Panc1 (cell line): ENCODE data around the gene CD96. TPM values are rescaled to one million over a fixed set of nuclear protein-coding genes. Genes with fewer than 3 reads are reported as not detected.

Experiments used
- ATAC-seq: fragments of 200-7000 bp; cut with Tn5 transposase; 2 replicates; pipeline ENCODE4 v1.9.1; 2020; ENCODE audit warnings: mild to moderate bottlenecking, moderate library complexity
- BruUV-seq: library from RNA; stranded (reverse); fragments of 400-500 nt; replicated peaks from 2 replicates; lab custom pipeline; 2021; lab: Mats Ljungman, UMichigan
- CTCF ChIA-PET: fragments of 300-600 bp; sonication (Branson Sonifier 250); formaldehyde crosslinking; loops from one replicate; lab custom pipeline; 2022; ENCODE audit warnings: antibody characterized with exemption; lab: Charles Lee
- POLR2A ChIA-PET: fragments of 300-600 bp; sonication (Branson Sonifier 250); formaldehyde crosslinking; loops from one replicate; lab custom pipeline; 2022; ENCODE audit warnings: antibody characterized with exemption; lab: Charles Lee
- DNase-seq: peaks from one replicate; pipeline ENCODE4 v3.0.0-alpha.2; 2010; ENCODE audit warnings: low read depth, low spot score
- H3K27ac ChIP-seq: 2 replicates; pipeline ENCODE4 v1.5.1; 2011; ENCODE audit warnings: mild to moderate bottlenecking, low read length, inconsistent platforms
- H3K27me3 ChIP-seq: fragments of 200-500 bp; sonication (Bioruptor generic); 2 replicates; pipeline ENCODE4 v1.6.0; 2014; ENCODE audit warnings: low read length, inconsistent platforms; ENCODE audit not compliant: control insufficient read depth, insufficient read depth
- H3K36me3 ChIP-seq: fragments of 200-500 bp; sonication (Bioruptor generic); 2 replicates; pipeline ENCODE4 v1.5.1; 2014; ENCODE audit warnings: inconsistent platforms, mild to moderate bottlenecking, low read length, moderate library complexity; ENCODE audit not compliant: control insufficient read depth, insufficient read depth
- H3K4me1 ChIP-seq: 2 replicates; pipeline ENCODE4 v1.5.1; 2011; ENCODE audit warnings: inconsistent platforms, mild to moderate bottlenecking, low read length, moderate library complexity; ENCODE audit not compliant: control insufficient read depth, insufficient read depth
- H3K4me3 ChIP-seq, 2 experiments: 2 replicates each; pipeline ENCODE4 v1.5.1; 2011 to 2012; ENCODE audit warnings: low read depth in 2 of 2, low read length in 2 of 2, mild to moderate bottlenecking in 2 of 2, inconsistent platforms in 1 of 2, moderate library complexity in 1 of 2
- H3K9me3 ChIP-seq: fragments of 200-500 bp; sonication (Bioruptor generic); 2 replicates; pipeline ENCODE4 v1.5.1; 2014; ENCODE audit warnings: low read depth, mild to moderate bottlenecking, inconsistent platforms, low read length, moderate library complexity; ENCODE audit not compliant: control insufficient read depth, insufficient read depth
- POLR2AphosphoS5 ChIP-seq: IDR thresholded peaks from 2 replicates; pipeline ENCODE4 v1.6.1; 2012; ENCODE audit warnings: mild to moderate bottlenecking, low read depth, low read length, moderate library complexity
- SIN3A ChIP-seq: IDR thresholded peaks from 2 replicates; pipeline ENCODE4 v1.6.1; 2012; ENCODE audit warnings: low read depth, mild to moderate bottlenecking, low read length, moderate library complexity, borderline replicate concordance; ENCODE audit not compliant: insufficient read depth
- TCF7L2 ChIP-seq: IDR thresholded peaks from 2 replicates; pipeline ENCODE4 v1.6.1; 2011; ENCODE audit warnings: mild to moderate bottlenecking, low read depth, low read length, inconsistent platforms
- in situ Hi-C: cut with HindIII; loops from 2 replicates; pipeline ENCODE4 v1.10.0; 2016; ENCODE audit warnings: low sequenced_read_pairs, low pct_unique_long_range_greater_than_20kb
- intact Hi-C: fragments of 100-400 bp; cut with micrococcal nuclease; formaldehyde crosslinking; loops from one replicate; pipeline ENCODE4 v1.10.0; 2022; ENCODE audit not compliant: unreplicated experiment
- total RNA-seq: library from RNA; stranded (reverse); gene quantifications from one replicate; pipeline ENCODE4 v1.2.1, GENCODE V29; 2021; ENCODE audit not compliant: unreplicated experiment
- TF ChIP-seq, protein P1 (sequence below), 2 experiments: IDR thresholded peaks; 2 replicates each; pipeline ENCODE4 v1.6.1; 2011 to 2012; ENCODE audit warnings: low read depth in 2 of 2, control low read depth in 1 of 2, low read length in 1 of 2, mild to moderate bottlenecking in 1 of 2, moderate library complexity in 1 of 2; ENCODE audit not compliant: insufficient read depth in 1 of 2
- TF ChIP-seq, protein P2 (sequence below): fragments of 450-650 bp; IDR thresholded peaks from 2 replicates; pipeline ENCODE4 v1.5.1; 2017; ENCODE audit warnings: mild to moderate bottlenecking

Gene CD96
- total RNA-seq, 1 experiment from 2014 or later = not detected

DNA sequence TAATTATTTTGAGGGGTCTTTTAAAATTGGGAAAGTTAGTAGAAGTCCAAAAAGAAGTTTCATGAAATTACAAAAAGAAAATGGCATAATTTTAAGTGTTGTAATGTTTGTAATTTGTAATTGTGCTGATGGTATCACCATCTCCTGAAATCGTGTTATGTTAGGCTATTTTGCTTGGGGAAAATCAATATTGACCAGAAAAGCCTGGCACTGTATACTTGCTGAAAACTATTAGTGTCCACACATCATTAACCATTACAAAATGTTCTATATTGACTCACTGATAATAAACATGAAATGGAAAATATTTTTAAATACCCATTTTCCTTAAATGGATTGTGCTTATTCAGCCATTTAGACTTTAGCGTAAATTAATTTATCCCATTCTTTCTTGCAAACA lies 93.4 kb downstream of the CD96 start:
- no peaks in the 10 kb centered on the region for H3K36me3 ChIP-seq
- H3K27me3 ChIP-seq = no peaks in the 10 kb centered on the region
- no peak for TF ChIP-seq SIN3A
- in situ Hi-C loops = no loop called here
- intact Hi-C loops = no loop called here
- no peak overlapping the region for H3K4me3 ChIP-seq
- POLR2A ChIA-PET = no interaction called here
- BruUV-seq = no TSS peak
- ATAC-seq = no peak
- no peaks in the 10 kb centered on the region for H3K4me1 ChIP-seq
- no peak overlapping the region for H3K27ac ChIP-seq
- H3K9me3 ChIP-seq = no peaks in the 10 kb centered on the region
- no peak for DNase-seq
- CTCF ChIA-PET = no interaction called here

DNA sequence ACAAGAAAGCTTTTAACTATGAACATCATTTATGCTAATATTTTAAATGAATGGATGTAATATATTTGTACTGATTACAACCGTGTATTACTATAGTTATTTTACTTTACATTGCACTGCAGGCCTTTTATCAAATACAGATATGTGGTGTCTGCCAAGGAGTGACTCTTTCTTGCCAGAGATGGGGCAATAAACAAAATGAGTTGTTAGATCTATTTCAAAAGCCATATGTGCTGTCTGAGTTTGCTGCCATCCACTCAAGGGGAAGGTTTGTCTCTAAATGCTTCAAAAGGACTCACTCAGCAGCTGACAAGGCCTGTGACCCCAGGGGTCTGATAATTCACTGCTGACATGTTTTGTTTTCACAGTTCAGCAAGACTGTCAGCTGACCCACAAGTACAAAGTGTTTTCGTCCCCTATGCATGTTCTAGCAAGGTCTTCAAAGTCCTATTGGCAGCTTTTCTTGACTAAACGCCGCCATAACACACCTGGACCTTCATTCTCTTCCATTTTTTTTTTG lies 94.4 kb downstream of the CD96 start:
- CTCF ChIA-PET = no interaction called here
- Histone ChIP-seq H3K4me3 (no peak overlapping the region), H3K36me3 (no peaks in the 10 kb centered on the region), H3K27me3 (no peaks in the 10 kb centered on the region), H3K27ac (no peak overlapping the region), H3K9me3 (no peaks in the 10 kb centered on the region), H3K4me1 (no peaks in the 10 kb centered on the region)
- in situ Hi-C loops (no loop called here), intact Hi-C loops (no loop called here)
- TF ChIP-seq POLR2AphosphoS5 = no peak
- TF ChIP-seq, protein P1, sequence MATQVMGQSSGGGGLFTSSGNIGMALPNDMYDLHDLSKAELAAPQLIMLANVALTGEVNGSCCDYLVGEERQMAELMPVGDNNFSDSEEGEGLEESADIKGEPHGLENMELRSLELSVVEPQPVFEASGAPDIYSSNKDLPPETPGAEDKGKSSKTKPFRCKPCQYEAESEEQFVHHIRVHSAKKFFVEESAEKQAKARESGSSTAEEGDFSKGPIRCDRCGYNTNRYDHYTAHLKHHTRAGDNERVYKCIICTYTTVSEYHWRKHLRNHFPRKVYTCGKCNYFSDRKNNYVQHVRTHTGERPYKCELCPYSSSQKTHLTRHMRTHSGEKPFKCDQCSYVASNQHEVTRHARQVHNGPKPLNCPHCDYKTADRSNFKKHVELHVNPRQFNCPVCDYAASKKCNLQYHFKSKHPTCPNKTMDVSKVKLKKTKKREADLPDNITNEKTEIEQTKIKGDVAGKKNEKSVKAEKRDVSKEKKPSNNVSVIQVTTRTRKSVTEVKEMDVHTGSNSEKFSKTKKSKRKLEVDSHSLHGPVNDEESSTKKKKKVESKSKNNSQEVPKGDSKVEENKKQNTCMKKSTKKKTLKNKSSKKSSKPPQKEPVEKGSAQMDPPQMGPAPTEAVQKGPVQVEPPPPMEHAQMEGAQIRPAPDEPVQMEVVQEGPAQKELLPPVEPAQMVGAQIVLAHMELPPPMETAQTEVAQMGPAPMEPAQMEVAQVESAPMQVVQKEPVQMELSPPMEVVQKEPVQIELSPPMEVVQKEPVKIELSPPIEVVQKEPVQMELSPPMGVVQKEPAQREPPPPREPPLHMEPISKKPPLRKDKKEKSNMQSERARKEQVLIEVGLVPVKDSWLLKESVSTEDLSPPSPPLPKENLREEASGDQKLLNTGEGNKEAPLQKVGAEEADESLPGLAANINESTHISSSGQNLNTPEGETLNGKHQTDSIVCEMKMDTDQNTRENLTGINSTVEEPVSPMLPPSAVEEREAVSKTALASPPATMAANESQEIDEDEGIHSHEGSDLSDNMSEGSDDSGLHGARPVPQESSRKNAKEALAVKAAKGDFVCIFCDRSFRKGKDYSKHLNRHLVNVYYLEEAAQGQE (IDR thresholded peaks at IDR 0.05; ENCODE audit: insufficient read depth in 1 of 2, low read depth in 2 of 2, low read length in 1 of 2) = no peak
- TF ChIP-seq, protein P2, sequence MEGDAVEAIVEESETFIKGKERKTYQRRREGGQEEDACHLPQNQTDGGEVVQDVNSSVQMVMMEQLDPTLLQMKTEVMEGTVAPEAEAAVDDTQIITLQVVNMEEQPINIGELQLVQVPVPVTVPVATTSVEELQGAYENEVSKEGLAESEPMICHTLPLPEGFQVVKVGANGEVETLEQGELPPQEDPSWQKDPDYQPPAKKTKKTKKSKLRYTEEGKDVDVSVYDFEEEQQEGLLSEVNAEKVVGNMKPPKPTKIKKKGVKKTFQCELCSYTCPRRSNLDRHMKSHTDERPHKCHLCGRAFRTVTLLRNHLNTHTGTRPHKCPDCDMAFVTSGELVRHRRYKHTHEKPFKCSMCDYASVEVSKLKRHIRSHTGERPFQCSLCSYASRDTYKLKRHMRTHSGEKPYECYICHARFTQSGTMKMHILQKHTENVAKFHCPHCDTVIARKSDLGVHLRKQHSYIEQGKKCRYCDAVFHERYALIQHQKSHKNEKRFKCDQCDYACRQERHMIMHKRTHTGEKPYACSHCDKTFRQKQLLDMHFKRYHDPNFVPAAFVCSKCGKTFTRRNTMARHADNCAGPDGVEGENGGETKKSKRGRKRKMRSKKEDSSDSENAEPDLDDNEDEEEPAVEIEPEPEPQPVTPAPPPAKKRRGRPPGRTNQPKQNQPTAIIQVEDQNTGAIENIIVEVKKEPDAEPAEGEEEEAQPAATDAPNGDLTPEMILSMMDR = no peak
- TF ChIP-seq SIN3A = no peak
- TF ChIP-seq TCF7L2 = no peak
- no peak for ATAC-seq
- no peak for DNase-seq
- BruUV-seq = no TSS peak
- POLR2A ChIA-PET = no interaction called here

DNA sequence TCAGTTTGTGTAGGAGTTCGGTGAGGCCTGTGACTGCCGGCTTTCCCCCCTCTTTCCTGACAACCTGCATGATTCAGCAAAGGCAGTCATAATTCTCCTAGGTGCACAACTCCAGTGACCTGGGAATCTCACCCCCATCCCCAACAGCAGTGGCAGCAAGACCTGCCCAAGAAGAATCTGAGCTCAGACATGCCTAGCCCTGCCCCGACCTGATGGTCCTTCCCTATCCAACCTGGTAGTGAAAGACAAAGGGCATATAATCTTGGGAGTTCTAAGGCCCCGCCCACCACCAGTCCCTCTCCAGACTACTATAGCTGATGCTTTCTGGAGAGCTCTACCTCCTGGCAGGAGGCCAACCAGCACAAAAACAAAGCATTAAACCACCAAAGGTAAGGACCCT lies 97.3 kb downstream of the CD96 start:
- intact Hi-C loops = no loop called here
- Histone ChIP-seq H3K4me3 (no peak overlapping the region), H3K4me1 (no peaks in the 10 kb centered on the region), H3K36me3 (no peaks in the 10 kb centered on the region), H3K27ac (no peak overlapping the region), H3K9me3 (no peaks in the 10 kb centered on the region), H3K27me3 (no peaks in the 10 kb centered on the region)
- no peak for DNase-seq
- no peak for ATAC-seq
- CTCF ChIA-PET = no interaction called here
- BruUV-seq = no TSS peak
- TF ChIP-seq, protein P1 (IDR thresholded peaks at IDR 0.05; ENCODE audit: insufficient read depth in 1 of 2, low read depth in 2 of 2, low read length in 1 of 2) = no peak
- TF ChIP-seq POLR2AphosphoS5 (no peak), SIN3A (no peak), TCF7L2 (no peak)
- TF ChIP-seq, protein P2 = no peak
- in situ Hi-C loops = no loop called here
- POLR2A ChIA-PET = no interaction called here
